OCI-LY3 (cell line): ENCODE data around the gene PRR12.

ENCODE experiments used
- EZH2phosphoT487 ChIP-seq: fragments of 200-600 bp; shearing (Covaris generic); IDR thresholded peaks from 2 replicates; pipeline ENCODE4 v1.6.1; 2018; ENCODE audit warnings: antibody characterized with exemption, mixed run types, low read depth
- TF ChIP-seq, protein P1 (sequence below): fragments of 200-600, 300-600 bp; sonication (generic); IDR thresholded peaks from 2 replicates; pipeline ENCODE4 v1.5.1; 2014; ENCODE audit warnings: antibody characterized with exemption, low read length, low read depth

DNA sequence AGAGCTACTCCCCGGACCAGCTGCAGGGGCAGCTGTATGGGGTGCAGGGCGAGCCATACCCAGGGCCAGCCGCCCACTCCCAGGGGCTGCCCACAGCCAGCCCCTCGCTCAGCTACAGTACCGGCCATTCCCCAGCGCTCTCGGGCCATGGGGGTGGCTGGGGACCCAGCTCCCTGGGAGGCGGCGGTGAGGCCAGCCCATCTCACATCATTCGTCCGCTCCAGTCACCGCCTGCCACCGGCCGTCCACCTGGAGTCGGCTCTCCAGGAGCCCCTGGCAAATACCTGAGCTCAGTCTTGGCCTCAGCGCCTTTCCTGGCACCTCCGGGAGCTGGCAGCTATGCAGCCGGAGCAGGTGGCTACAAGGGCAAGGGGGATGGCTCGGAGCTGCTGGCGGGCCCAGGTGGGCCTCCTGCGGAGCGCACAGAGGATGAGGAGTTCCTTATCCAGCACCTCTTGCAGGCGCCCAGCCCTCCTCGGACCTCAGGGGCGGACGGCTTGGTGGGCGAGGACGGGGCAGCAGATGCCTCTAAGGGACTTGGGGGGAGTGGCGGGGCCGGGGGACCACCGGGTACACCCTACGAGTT, 4.9 kb downstream of the PRR12 start:
- TF ChIP-seq, protein P1, sequence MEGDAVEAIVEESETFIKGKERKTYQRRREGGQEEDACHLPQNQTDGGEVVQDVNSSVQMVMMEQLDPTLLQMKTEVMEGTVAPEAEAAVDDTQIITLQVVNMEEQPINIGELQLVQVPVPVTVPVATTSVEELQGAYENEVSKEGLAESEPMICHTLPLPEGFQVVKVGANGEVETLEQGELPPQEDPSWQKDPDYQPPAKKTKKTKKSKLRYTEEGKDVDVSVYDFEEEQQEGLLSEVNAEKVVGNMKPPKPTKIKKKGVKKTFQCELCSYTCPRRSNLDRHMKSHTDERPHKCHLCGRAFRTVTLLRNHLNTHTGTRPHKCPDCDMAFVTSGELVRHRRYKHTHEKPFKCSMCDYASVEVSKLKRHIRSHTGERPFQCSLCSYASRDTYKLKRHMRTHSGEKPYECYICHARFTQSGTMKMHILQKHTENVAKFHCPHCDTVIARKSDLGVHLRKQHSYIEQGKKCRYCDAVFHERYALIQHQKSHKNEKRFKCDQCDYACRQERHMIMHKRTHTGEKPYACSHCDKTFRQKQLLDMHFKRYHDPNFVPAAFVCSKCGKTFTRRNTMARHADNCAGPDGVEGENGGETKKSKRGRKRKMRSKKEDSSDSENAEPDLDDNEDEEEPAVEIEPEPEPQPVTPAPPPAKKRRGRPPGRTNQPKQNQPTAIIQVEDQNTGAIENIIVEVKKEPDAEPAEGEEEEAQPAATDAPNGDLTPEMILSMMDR: no peak
- no peak for TF ChIP-seq EZH2phosphoT487
